Measurements from ENCODE around the gene SNX4.
A peak's percentile ranks its signal among the peaks of the same experiment; 100 is the strongest.

Gene SNX4

DNA sequence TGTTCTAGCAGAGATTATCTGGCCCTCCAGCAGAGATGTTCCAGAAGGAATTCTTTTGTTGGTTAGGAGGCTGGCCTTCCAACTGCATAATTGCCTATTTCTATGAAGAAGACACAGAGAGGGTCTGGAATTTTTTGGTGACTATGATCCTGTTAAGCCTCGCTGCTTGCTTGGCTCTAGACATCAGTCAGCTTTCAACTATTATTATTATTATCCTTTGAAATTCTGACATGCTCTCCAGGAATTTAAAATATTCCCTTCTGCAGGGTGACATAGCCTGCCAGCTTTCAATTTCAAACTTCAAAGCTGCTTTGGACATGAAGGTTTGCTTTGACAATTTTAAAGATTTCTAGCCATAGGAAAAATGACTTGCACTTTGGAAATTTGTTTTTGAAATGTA is 118.6 kb downstream of the SNX4 start:
- no peak for TF ChIP-seq CTCF (IDR thresholded peaks at IDR 0.05; ENCODE audit: low read depth, low read length, missing control alignments)
- peak; percentile 20 for DNase-seq (ENCODE audit: low read depth)
- in situ Hi-C loops (cut with HindIII; ENCODE audit: low sequenced_read_pairs) = no loop called here
- no peak overlapping the region for H3K4me3 ChIP-seq (ENCODE audit: low read depth, low read length)

GRCh38 chr3:125398952-125399351 is 121.0 kb downstream of the SNX4 start:
- in situ Hi-C loops (cut with HindIII; ENCODE audit: low sequenced_read_pairs) = no loop called here
- DNase-seq (ENCODE audit: low read depth) = no peak
- no peak for TF ChIP-seq CTCF (IDR thresholded peaks at IDR 0.05; ENCODE audit: low read depth, low read length, missing control alignments)
- H3K4me3 ChIP-seq (ENCODE audit: low read depth, low read length) = no peak overlapping the region
